Activated T-cell treated with anti-CD3 and anti-CD28 coated beads for 1 hour (primary cell): Measurements from ENCODE around the gene MOV10L1.

ENCODE experiments used
- DNase-seq: peaks from one replicate; pipeline ENCODE4 v3.0.0-alpha.2; 2020; ENCODE audit warnings: low read depth

MOV10L1 gene

GRCh38 chr22:50176850-50177536 lies 87.2 kb downstream of the MOV10L1 start:
- DNase-seq, result no peak

- DNase-seq, result no peak
These were observed 88.0 kb downstream of the MOV10L1 start for GRCh38 chr22:50177537-50178470.

- no peak for DNase-seq
These were observed 88.7 kb downstream of the MOV10L1 start for GRCh38 chr22:50178471-50178864.

- DNase-seq, result no peak
These were observed 89.4 kb downstream of the MOV10L1 start for GRCh38 chr22:50178871-50179869.

GRCh38 chr22:50179937-50180726 lies 90.3 kb downstream of the MOV10L1 start:
- no peak for DNase-seq

DNA sequence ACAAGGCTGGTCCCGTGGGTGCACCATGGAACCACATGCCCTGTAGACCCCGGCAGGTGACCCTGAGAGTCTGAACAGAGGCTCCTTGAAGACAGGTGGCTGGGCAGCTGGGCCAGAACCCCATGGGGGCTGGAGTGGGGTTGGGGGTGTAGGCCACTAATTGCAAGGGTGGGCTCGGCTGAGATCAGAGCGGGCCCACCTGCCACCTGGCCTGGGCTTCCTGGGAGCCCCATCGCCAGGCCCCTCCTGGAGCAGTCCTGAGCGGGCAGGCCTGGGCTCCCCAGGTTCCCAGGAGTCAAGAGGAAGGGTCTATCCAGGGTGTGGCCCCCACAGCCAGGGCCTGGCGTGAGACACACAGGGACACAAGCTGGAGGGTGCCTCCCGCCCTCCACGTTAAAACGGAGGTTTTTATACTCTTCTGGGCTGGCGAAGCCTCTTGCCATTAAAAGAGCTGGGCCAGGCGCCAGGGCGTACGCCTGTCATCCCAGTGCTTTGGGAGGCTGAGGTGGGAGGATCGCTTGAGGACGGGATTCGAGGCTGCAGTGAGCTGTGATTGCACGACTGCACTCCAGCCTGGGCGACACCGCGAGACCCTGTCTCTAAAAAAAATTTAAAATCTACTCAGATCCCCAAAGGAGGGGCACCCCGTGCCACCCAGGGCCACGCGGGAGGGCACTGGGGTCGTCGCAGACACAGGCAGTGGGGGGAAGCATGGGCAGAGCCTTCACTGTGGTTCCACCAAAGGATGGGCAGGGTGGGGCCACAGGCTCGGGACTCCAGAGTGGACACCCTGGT lies 91.1 kb downstream of the MOV10L1 start:
- no peak for DNase-seq

GRCh38 chr22:50182176-50183081 lies 92.6 kb downstream of the MOV10L1 start:
- no peak for DNase-seq

GRCh38 chr22:50183141-50183971 lies 93.5 kb downstream of the MOV10L1 start:
- DNase-seq, result no peak

DNA sequence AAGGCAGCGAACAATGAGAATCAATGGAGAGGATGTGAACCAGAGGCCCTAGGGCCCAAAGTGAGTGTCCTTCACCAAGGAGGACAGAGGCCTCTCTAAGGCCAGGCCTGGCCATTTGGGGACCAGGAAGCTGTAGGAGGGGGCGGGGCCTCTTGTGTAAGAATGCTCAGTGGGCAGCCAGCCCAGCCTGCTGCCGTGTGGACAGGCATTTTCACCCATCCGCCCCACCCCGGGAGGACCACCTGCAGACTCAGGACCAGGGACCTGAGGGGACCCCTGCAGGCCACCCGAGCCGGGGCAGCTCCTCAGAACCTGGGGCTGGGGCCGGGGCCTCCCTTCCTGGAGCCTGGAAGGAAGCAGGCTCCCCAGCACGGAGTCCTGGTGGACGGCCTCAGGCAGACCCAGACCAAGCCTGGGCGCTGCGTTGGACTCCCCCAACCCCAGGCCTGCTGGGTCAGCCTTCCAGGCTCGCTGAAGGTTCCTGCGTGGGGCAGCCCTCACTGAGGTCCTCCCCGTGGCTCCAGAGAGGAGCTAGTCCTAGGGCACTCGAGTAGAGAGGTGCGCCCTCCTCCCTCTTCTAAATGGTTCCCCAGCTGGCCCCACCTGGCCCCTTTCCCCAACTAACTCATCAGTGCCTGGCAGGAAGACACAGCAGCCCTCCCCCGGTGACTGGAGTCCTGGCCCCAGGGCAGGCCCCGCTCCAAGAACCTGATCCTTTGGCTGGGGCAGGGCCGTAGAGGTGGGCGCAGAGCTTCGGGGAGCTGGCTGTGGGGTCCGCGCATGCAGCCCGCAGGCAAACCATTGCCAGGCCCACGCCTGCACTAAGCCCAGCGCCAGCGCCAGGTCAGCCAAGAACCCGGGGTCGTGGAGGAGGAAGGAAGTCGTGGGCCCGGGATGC lies 94.4 kb downstream of the MOV10L1 start:
- DNase-seq, result no peak

DNA sequence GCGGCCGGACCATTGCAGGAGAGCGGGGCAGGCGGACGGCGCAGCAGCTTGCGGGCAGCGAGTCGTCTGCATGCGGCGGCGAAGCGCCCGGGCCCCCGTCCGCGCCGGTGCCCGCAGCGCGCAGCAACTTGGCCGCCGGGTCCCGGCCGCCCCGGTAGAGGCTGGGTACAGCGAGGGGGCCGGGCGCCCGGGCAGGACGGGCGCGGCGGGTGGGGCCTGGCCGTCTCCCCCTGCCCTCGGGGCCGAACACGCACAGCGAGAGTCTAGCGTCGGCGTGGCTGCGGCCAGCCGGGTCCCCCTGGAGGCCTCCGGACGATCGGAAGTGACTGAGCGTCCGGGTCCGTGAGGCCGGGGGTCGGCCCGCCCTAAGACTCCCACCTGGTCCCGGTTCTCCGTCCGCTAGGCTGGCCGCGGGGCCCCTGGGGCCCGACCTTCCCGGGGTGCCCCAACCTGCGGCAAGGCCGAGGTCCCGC lies 95.1 kb downstream of the MOV10L1 start:
- no peak for DNase-seq

DNA sequence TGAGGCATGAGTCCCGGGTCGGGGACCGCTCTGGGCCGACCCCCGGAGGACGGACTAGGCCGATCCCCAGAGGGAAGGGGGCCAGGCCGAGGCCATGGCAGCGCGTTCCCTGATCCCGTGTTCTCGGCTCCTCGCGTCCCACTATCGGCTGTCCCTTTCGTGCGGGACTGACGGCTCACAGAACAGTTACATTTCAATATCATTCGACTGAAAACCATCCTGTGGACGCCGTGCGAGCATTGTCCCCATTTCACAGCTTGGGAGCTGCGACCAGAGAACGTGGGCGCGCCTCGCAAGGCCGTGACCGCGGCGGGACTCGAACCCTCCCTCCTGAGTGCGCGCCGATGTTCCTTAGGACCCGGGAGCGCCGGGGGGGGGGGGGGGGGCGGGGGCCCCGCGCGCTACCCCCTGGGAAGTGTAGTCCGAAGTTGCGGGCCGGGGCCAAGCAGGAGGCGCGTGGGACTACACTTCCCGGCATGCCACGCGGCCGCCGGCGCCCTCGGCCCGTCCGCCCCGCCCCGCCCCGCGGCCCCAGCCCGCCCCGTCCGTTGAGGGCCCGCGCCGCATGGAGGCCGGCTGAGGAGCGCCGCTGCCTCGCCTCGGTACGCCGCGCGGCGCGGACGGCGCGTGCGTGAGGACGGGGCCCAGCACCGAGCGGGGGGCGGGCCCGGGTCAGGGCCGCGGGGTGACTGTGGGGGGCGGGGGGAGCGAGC lies 95.7 kb downstream of the MOV10L1 start, which contains the start of gene TRABD:
Gene TRABD (plus strand): TSS at position 539 of the 713 bp plus-strand sequence. CDS start 7,148 bp downstream, outside the sequence.
- DNase-seq, result peak; percentile 81

DNA sequence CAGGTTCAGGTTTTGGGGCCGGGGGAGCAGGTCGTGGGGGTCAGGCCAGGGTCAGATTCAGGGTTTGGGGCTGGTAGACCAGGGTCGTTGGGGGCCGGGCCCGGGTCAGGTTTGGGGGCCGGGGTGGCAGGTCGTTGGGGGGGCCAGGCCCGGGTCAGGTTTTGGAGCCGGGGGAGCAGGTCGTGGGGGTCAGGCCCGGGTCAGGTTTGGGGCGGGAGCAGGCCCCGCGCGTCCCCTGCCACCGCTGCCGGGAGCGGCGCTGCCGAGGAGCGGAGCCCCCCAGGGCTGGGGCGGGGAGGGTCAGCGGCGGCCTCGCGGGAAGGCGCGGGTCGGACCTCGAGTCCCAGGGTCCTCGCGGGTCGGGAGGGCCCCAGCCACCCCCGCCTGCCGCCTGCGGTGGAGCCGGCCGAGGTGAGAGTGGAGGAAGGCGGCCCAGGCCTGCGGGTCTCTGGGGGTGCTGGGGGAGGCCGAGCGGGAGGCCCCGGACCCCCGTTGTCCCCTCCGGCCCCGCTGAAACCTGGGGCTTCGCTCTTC lies 96.4 kb downstream of the MOV10L1 start:
- DNase-seq, result no peak

GRCh38 chr22:50186761-50187523 lies 97.1 kb downstream of the MOV10L1 start:
- no peak for DNase-seq

- DNase-seq, result no peak
These were observed 98.5 kb downstream of the MOV10L1 start for GRCh38 chr22:50188356-50188755.

GRCh38 chr22:50189184-50189848 lies 99.5 kb downstream of the MOV10L1 start:
- DNase-seq, result no peak
